SK-N-MC (cell line): ENCODE measurements around the gene KIF7.
A peak's percentile ranks its signal among the peaks of the same experiment; 100 is the strongest.
"Not testable (repeated sequence)": the region's sequence is repeated elsewhere in the genome, so short reads cannot be mapped to it uniquely, and the experiment has no call there.

Experiments
- DNase-seq: peaks from one replicate; pipeline ENCODE4 v3.0.0-alpha.2; 2011; ENCODE audit warnings: low read depth, low spot score
- H3K27ac ChIP-seq: fragments of 200-600 bp; sonication (generic); 2 replicates; pipeline ENCODE4 v1.5.1; 2016; ENCODE audit warnings: mixed run types
- H3K36me3 ChIP-seq: fragments of 200-600 bp; sonication (generic); 2 replicates; pipeline ENCODE4 v1.6.1; 2017; ENCODE audit warnings: antibody characterized with exemption, low read length, mixed read lengths; ENCODE audit not compliant: insufficient read depth
- H3K4me3 ChIP-seq: fragments of 200-600 bp; sonication (generic); 2 replicates; pipeline ENCODE4 v1.5.1; 2016
- H3K9ac ChIP-seq: fragments of 200-600 bp; sonication (generic); 2 replicates; pipeline ENCODE4 v1.8.0; 2017; ENCODE audit warnings: mixed run types, mixed read lengths; ENCODE audit not compliant: insufficient read length
- H3K9me3 ChIP-seq: fragments of 200-600 bp; sonication (generic); 2 replicates; pipeline ENCODE4 v1.6.1; 2017; ENCODE audit warnings: low read depth, mild to moderate bottlenecking, antibody characterized with exemption, low read length, moderate library complexity, mixed read lengths
- EZH2 ChIP-seq: fragments of 200-600 bp; sonication (generic); IDR thresholded peaks from one replicate; pipeline ENCODE4 v1.6.1; 2017; ENCODE audit warnings: antibody characterized with exemption
- FOXP2 ChIP-seq: optimal IDR thresholded peaks from 2 replicates; pipeline ENCODE3; 2011; ENCODE audit warnings: mild to moderate bottlenecking, moderate library complexity; ENCODE audit not compliant: insufficient read depth; ENCODE audit errors: extremely low read length, control extremely low read depth
- POLR2AphosphoS5 ChIP-seq: IDR thresholded peaks from 2 replicates; pipeline ENCODE4 v1.6.1; 2012; ENCODE audit warnings: mild to moderate bottlenecking, low read depth, low read length, borderline replicate concordance

Gene KIF7

DNA sequence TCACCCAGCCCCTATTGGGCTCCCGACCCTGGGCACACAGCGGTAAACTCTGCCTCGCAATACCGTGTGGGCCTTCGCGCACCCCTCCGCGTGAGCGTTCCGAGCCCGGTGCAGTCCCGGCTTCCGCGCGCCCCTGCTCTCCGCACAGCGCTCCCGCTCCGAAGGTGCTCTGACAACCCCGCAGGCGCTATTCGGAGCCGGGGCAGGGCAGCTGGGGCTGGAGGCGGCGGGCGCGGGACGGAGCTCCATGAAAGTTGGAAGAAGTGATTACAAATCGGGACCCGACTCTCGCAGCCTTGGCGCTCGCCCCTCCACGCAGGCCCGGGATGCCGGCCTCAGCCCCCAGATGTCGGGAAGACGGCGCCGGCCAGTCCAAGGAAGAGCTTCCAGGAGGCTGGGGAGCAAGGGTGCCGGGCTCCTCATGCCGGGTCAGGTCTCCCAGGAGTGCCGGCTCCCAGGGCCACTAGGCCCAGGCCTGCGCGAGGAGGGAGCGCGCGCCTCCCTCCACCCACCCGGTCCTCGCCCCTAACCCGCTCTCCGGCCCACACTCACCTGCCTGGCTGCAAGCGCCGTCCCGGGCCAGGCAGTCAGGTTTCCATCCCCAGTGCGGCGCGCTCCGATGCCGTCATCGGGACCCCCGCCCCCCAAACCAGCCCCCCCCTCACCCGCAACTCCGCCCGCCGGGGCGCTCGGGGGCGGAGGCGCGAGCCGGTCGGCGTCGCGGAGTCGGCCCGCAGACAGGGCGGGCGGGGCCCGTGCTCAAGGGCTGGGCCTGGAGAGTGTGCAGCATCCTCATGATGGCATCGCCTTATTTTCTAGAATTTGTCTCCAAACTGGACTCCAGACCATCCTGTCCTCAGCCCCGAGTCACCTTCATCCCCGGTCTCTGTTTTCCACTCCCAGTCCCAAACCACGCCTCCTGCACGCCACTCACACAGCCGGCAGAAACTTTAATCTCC is at the start of gene KIF7:
Gene KIF7, minus strand, starts transcription at position 621 of the 959 bp plus-strand sequence. CDS start 2,537 bp downstream, outside the sequence.
- H3K9ac ChIP-seq = peak within 1 kb of the TSS; percentile 82
- peak within 1 kb of the TSS; percentile 86 for H3K27ac ChIP-seq
- H3K4me3 ChIP-seq = peak within 1 kb of the TSS; percentile 84
- H3K36me3 ChIP-seq = peaks cover 14% of the 10 kb centered on the region; the same call in 1 of the 2 replicates
- DNase-seq = no peak
- H3K9me3 ChIP-seq = no peaks in the 10 kb centered on the region
- TF ChIP-seq FOXP2 (no peak), EZH2 (no peak), POLR2AphosphoS5 (peak; percentile 68; the same call in 1 of the 2 replicates)

GRCh38 chr15:89704411-89704810 is 49.1 kb upstream of the KIF7 start:
- no peak overlapping the region for H3K27ac ChIP-seq
- H3K9me3 ChIP-seq = no peaks in the 10 kb centered on the region
- no peak overlapping the region for H3K4me3 ChIP-seq
- TF ChIP-seq FOXP2 (no peak), EZH2 (no peak), POLR2AphosphoS5 (no peak)
- DNase-seq = no peak
- H3K36me3 ChIP-seq = no peaks in the 10 kb centered on the region
- H3K9ac ChIP-seq = no peak overlapping the region

GRCh38 chr15:89695198-89695597 is 39.9 kb upstream of the KIF7 start:
- Histone ChIP-seq H3K36me3 (no peaks in the 10 kb centered on the region), H3K9me3 (no peaks in the 10 kb centered on the region), H3K4me3 (no peak overlapping the region), H3K9ac (no peak overlapping the region), H3K27ac (no peak overlapping the region)
- no peak for DNase-seq
- TF ChIP-seq POLR2AphosphoS5 = no peak
- no peak for TF ChIP-seq EZH2
- no peak for TF ChIP-seq FOXP2

DNA sequence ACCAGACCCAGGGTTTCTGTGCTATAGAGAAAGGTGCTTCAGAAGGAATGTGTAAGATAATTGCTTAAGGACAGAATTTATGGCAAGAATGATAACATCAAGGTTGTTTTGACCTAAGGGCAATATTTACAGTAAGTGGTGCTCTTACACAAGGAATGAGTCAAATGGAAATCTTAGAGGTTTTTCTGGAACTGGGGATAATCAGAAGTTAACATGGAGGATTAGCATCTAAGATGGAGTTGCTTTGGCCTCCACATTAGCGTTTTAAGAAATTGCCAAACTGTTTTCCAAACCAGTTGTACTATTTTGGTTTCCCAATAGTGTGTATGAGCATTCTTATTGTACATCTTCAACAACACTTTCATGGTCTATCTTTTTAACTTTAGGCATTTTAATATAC is 38.4 kb upstream of the KIF7 start:
- Histone ChIP-seq H3K9me3 (no peaks in the 10 kb centered on the region), H3K36me3 (no peaks in the 10 kb centered on the region), H3K9ac (no peak overlapping the region), H3K4me3 (no peak overlapping the region), H3K27ac (no peak overlapping the region)
- DNase-seq = no peak
- TF ChIP-seq FOXP2 = no peak
- no peak for TF ChIP-seq POLR2AphosphoS5
- TF ChIP-seq EZH2 = no peak

DNA sequence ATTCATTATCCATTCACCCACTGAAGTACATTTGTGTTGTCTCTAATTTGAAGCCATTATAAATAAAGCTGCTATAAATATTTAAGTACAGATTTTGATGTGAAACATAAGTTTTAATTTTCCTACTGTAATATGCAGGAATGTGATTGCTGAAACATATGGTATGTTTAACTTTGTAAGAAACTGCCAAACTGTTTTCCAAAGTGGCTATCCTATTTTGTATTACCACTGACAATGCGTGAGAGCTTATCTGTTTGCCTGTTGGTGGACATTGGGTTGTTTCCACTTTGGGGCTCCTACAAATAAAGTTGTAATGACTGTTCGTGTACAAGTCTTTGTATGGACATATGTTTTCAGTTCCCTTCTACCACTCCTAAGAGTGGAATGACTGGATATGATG is 37.8 kb upstream of the KIF7 start:
- DNase-seq = no peak
- Histone ChIP-seq H3K27ac (no peak overlapping the region), H3K4me3 (no peak overlapping the region), H3K36me3 (no peaks in the 10 kb centered on the region), H3K9ac (no peak overlapping the region), H3K9me3 (no peaks in the 10 kb centered on the region)
- no peak for TF ChIP-seq EZH2
- no peak for TF ChIP-seq POLR2AphosphoS5
- TF ChIP-seq FOXP2 = no peak

DNA sequence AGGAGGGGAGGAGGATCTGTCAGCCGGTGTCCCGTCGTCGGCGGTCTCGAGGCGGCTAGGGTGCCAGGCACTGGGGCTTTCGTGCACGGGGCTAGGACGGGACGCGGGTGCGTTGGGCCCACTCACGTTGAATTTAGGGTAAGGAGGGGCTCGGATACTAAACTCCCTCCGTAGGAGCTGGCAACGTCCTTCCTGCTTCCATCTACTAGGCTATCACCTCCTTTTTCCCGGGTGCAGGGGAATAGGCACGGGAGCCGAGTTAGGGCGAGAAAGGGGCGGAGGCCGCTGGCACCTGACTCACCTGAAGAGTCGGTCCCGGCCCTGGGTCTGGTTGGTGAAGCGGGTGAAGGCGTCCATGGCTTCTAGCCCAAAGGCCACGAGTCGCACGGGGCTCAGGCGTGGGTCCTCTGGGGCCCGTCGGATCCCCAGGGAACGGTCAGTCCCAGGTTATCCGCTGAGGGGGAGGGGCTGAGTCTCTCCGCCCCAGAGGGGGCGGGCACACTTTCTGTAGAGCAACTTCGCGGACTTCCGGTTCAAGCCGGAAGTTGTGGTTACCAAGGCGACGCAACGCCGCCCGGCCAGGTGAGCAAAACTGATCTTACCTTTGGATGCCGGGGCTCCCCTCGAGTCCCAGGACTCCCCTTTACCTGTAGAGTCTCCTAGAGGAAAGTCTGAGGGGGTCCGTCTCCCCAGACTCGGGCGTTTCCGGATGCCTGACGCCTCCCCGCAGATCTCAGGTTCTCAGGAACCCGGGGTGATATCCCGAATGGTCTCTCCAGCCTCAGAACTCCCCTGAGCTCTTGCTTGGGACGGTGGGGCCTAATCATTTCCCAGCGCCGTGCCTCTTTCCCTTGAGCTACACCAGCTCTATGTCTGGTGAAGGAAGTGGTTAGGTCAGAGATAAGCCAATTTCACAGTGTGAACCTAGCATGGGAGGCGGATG is 35.3 kb upstream of the KIF7 start, which contains the start of the genes PEX11A and WDR93:
Gene PEX11A, minus strand, starts transcription at position 479 of the 943 bp plus-strand sequence. Its CDS starts 122 bp downstream, at position 357.
Gene WDR93, plus strand, starts transcription at position 536 of the 943 bp plus-strand sequence. CDS start 10,936 bp downstream, outside the sequence.
- Histone ChIP-seq H3K9ac (peak within 1 kb of the TSS; percentile 79), H3K27ac (no peak within 1 kb of the TSS), H3K36me3 (peaks cover 6% of the 10 kb centered on the region), H3K9me3 (no peaks in the 10 kb centered on the region), H3K4me3 (peak within 1 kb of the TSS; percentile 97)
- no peak for TF ChIP-seq FOXP2
- no peak for TF ChIP-seq EZH2
- peak; percentile 52; the same call in 1 of the 2 replicates for TF ChIP-seq POLR2AphosphoS5
- no peak for DNase-seq

GRCh38 chr15:89689930-89690275 is 34.6 kb upstream of the KIF7 start:
- H3K36me3 ChIP-seq, DNase-seq, H3K27ac ChIP-seq, H3K9me3 ChIP-seq: not testable (repeated sequence)
- H3K4me3 ChIP-seq = peak overlapping the region; percentile 97
- H3K9ac ChIP-seq = peak overlapping the region; percentile 79

GRCh38 chr15:89686522-89686921 is 31.3 kb upstream of the KIF7 start:
- Histone ChIP-seq H3K4me3 (no peak overlapping the region), H3K27ac (peak overlapping the region; percentile 33; the same call in 1 of the 2 replicates), H3K9me3 (no peaks in the 10 kb centered on the region), H3K9ac (no peak overlapping the region), H3K36me3 (peaks cover 25% of the 10 kb centered on the region)
- TF ChIP-seq FOXP2 = no peak
- no peak for TF ChIP-seq POLR2AphosphoS5
- no peak for TF ChIP-seq EZH2
- DNase-seq = no peak
